GM03348 (cell line): ENCODE measurements around the gene PACS2.
"Not testable (repeated sequence)": the region's sequence is repeated elsewhere in the genome, so short reads cannot be mapped to it uniquely, and the experiment has no call there.

Experiments
- DNase-seq: peaks from one replicate; pipeline ENCODE4 v3.0.0; 2012; ENCODE audit warnings: low spot score

PACS2 gene

DNA sequence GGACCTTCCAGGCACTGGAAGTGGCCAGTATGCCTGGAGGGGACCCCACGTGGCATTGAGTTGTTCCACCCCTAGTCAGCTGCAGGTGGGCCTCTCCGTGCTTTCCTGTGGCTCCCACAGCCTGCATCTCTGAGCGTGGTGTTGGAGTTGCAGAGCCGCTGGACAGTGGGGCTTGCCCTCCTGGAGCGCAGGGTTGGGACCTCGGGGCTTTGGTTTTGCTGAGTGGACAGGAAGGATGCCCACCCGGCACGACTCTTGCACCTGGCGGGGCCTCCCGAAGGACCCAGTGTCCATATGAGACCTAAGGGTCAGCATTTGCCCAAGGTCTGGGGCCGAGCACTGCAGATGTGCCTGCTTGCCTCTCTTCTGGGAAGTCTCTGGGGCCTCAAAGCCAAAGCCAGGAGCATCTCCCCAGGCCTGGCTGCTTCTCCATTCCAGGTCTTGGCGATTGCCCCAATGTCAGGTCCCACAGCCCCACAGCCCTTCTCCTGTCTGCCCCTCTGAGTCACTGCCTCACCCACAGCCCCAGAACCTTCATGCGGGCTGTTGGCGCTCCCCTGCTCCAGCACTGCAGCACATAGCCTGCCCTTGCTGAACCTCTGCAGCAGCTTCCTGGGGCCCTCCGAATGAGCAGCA lies 1.5 kb downstream of the PACS2 start:
- DNase-seq, result no peak

DNA sequence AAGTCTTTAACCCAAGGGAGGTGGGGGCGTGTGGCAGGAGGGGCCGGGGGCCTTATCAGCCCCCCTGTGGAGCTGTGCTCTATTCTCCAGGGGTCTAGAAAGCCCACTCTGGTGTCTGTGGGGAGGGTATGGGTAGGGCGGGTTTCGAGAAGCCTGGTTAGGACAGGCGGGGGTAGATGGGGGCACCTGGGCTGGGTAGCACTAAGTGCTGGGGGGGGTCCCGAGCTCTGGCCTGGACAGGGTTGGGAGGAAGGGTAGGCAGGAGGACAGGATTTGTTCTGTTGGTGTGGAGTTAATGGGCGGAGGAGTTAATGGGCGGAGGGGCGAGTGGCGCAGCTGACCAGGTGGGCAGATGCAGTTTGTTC lies 2.0 kb downstream of the PACS2 start:
- no peak for DNase-seq

DNA sequence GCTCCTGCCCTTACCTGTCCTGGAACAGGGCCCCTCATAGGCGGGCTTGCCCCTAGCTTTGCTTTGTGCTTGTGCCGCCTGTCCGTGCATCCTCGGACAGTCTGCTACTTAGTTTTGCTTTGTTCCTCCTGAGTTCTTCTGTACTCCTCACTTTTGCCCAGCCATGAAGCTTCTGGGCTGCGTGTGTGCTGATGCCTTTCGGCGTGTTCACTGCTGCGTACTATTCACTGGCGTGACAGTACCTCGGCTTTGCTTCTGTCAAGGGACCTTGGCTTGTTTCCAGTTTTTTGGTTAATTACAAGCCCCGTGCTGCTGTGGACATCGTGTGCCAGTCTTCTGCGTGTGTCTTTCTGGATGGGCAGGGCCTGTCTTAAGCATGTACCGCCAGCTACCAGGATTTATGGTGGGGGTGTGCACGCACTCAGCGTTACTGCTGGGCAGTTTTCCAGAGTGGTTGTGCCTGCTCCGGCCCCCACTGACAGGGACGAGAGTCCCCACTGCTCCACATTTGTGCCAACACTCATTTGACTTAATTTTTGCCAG lies 2.5 kb downstream of the PACS2 start:
- peak; percentile 50 for DNase-seq

DNA sequence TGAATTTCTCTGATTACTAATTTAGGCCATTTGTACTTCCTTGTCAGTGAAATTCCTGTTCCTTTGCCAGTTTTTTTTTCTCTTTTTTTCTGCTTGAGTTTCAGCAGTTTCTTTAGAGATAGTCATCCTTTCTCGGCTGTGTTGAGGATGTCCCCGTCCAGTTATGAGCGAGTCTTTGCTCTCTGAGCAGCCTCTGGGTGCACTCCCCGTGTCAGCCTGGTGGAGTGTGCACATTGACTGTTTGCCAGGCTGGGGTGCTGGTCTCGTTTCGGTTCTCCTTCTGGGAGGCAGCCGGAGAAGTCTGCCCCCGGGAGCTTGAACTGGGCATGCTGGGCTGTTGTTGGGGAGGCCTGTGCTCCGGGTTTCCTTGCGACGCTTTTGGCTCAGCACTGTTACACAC lies 3.0 kb downstream of the PACS2 start:
- DNase-seq, result peak; percentile 85

DNA sequence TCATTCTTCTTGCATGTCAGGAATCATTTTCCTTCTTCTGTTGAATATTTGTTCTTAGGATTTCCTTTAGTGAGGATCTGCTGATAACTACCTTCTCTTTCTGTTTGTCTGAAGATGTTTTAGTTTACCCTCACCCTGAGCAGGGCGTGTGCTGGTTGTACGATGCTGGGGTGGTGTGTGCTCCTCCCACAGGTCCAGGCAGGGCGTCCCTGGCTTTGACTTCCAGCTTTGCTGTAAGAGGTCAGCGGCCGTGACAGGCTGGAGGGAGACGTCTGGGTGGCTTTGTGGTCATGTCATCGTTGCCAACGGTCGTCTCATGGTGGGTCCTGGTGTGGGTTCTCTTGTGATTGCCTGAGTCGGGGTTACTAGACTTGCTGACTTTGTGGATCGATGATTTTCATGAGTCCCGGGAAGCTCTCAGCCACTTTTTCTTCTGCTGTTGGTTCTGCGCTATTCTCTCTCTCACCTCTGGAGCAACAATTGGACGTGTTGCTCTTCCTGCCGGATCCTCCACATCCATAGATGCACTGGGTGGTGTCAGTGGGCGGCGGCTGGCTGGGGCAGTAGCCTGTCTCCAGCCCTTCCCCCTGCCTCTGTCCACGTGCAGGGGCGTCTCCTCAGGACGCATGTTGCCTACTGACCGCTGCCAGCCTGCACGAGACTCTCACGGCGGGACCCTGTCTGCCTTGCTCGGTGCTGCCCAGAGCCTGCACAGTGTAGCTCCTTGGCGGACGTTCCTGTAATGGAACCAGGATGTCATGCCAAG lies 8.4 kb downstream of the PACS2 start:
- DNase-seq, result no peak

DNA sequence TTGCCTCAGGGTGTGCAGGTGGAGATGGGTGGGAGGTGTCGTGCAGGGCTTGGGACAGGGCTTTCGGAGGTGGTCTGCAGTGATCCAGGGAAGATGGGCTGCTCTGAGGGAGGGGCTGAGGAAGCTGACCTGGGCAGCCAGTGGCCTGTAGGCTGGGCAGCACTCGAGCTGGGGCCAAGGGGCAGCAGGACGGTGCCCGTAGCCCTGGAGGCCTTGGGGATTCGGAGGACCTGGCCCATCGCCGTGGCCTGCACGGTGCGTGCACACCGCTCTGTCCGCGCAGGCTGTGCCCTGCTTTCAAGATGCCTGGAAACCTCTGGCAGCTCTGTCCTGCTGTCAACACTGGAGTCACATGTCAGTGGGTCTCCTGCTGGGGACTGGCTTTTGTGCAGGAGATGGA lies 9.1 kb downstream of the PACS2 start:
- no peak for DNase-seq

DNA sequence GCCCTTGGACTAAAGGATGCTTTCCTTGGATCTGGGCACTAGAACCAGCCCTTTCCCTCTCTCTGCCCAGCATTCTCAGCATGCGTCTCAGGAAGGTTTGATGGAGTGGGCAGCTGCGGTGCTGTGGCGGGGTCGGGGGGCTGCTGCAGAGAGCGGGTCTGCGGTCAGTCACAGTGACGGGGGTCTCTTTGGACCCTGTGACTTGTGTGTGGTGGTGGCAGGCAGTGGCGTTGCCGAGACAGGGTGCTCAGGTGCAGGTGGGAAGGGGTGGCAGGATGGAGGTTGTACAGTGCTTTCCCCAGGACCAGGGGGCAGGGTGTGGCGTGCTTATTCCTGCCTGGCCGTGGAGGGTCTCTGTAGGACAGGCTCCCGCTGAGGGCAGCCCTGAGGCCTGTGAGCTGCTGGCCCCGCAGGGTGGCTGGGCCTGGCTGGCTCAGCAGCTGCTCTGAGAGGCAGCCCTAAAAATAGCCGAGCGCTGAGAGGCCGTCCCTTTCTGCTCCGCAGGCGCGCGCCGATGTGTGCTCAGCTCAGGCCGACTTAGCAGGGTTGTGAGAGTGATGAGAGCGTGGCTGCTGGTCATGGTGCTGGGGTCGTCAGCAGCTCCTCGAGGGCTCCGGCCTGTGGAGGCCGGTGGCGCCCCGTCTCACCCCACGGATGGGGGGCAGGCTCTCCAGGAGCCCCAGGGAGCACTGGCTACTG lies 9.7 kb downstream of the PACS2 start:
- DNase-seq, result no peak

DNA sequence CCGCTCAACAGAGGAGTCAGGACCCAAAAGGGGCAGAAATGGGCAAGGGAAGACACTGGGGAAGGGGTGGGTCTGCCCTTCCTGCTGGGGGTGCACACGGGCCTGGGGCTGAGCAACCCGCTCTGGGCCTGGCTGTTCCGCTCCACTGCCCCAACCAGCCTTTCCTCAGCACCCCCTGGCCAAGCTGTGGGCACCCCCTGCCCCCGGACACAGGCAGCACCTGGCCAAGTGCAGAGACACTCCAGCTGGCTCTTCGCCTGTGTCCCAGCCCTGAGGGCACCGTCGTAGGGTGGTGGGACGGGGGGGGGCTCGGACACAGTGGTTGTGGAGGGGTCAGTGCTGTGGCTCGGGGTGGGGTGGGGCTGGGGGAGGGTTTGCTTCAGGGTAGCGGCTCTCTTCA lies 10.3 kb downstream of the PACS2 start:
- DNase-seq, result no peak

DNA sequence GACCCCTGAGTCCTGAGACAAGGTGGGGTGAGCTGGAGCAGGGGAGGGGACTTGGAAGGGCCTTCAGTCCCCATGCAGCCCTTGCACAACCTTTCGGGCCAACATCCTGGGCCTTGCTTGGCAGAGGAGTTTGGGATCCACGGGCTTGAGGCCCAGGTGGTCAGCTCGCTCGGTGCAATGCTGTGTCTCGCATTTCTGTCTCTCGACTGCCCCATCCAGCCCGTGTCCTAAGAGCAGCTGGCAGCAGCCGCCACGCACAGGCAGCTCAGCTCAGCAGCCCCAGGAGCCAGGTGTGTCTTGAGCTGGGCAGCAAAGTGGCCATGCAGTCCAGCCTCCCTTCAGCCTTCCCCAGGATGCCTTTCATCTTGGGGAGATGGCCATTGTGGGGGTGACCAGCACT lies 10.8 kb downstream of the PACS2 start:
- no peak for DNase-seq

DNA sequence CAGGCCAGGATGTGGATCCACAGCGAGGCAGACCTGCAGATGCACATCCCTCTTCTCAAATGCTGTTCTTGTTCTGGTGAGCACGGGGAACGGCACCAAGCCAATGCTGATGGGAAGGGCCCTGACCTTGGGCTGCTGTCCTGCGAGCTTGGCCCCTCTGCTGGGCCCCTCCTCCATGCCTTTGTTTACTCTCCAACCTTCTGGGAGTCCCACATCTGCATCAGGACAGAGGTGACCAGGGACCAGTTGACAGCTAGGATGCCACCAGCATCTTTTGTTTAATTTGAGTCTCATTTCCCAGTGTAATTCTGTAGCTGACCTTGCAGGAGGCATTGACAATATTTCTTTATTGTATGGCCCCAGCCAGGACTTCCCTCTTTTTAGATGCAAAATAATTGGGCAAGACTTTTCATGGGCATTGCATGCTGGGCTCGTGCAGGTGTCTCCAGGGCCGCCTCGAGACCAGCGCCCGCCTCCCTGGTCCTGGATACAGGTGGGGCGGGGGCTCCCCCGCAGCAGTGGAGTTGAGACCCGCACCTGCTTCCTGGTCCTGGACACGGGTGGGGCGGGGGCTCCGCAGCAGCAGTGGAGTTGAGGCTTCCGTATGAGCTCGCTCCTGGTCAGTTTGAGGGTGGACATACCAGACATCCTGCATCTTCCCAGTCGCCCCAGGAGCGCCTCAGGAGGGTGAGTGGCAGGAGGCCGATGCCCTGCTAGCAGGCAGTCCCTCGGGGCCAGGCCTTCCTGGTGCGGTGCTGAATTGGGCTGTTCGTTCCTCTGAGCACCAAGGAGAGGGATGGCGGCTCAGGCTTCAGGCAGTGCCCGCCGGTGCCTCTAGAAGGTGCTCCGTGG lies 11.4 kb downstream of the PACS2 start:
- no peak for DNase-seq

DNA sequence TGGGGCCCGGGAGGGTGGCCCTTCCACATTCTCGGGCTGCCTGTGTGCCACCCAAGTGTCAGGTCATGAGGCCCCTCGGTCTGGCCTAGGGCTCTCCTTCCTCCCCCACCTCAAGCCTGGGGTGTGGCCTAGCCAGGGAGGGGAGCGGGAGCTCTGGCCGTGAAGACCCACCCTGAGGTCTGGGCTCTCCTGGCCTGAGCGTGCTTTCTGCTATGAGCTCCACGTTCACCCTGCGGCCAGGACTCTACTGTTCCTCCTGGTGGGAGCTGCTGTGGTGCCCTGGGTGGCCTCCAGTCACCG lies 12.0 kb downstream of the PACS2 start:
- no peak for DNase-seq

DNA sequence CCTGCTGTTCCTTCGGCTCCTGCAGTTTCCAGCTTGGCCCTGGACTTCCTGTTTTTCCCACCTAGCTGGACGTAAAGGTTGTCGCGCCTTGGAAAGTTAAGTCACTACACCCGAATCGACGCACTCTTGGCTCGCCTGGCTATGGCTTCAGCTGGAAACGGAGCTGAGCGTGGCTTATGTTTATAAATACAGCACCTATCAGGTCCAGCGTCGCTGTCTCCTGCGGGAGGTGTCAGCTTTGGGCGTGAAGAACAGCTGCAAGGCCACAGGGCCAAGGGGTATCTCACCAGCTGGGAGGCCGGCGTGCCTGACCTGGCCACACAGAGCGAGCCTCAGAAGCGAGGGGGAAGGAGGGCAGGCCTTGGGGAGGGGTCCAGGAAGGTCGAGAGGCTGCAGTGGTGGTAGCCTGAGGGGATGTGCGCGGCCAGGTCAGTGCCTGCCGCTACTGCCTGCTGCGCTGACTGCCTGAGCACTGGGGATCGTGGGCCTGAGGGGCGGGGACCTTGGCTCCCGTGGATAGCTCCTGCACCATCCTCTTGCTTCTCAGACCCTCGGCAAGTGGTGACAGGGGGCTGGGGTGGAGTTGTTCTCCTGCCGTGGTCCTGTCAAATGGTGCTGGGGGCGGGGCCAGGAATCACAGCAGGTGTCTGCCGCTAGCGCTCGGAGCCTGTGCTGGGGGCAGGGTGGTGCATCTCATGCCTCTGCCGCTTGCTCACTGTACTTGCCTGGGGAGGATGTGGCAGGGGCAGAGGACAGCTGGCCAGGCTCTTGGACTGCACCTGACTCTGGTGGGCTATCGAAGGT lies 12.5 kb downstream of the PACS2 start:
- DNase-seq, result no peak

DNA sequence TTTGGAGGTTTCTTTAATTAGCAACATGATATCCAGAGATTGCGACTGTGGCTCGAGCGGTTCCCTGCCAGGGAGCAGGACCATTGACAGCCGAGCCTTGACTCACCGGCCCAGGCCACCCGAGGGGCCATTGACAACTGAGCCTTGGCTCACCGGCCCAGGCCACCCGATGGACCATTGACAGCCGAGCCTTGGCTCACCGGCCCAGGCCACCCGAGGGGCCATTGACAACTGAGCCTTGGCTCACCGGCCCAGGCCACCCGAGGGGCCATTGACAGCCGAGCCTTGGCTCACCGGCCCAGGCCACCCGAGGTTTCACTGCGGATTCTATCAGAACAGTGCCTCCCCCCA lies 13.1 kb downstream of the PACS2 start:
- not testable (repeated sequence) for DNase-seq

DNA sequence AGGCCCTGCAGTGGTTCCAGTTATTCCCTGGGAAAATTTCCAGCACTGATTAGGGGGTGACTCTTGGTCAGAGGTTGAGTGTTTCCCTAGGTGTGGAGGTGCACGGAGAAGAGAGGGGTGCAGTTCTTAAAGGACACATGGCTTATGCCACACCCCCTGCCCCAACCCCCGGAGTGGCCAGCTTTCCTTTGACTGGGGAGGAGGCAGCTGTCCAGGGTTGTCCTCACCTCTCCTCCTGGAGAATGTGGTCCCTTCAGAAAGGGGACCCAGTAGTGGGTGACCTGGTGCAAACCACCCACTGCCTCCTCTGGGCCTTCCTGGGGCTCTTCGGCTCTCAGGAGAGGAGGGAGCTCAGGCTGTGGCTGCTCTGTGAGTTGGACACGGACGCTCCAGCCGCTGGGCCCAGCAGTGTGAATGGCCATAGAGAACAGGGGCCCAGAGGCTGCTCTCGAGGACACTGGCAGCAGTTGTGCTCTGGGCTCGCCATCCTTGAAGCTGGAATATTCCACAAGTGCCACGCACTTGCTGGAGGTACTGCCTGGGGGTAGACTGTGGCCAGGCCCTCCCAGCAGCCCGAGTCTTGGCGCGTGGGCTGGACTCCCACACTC lies 13.6 kb downstream of the PACS2 start:
- no peak for DNase-seq

DNA sequence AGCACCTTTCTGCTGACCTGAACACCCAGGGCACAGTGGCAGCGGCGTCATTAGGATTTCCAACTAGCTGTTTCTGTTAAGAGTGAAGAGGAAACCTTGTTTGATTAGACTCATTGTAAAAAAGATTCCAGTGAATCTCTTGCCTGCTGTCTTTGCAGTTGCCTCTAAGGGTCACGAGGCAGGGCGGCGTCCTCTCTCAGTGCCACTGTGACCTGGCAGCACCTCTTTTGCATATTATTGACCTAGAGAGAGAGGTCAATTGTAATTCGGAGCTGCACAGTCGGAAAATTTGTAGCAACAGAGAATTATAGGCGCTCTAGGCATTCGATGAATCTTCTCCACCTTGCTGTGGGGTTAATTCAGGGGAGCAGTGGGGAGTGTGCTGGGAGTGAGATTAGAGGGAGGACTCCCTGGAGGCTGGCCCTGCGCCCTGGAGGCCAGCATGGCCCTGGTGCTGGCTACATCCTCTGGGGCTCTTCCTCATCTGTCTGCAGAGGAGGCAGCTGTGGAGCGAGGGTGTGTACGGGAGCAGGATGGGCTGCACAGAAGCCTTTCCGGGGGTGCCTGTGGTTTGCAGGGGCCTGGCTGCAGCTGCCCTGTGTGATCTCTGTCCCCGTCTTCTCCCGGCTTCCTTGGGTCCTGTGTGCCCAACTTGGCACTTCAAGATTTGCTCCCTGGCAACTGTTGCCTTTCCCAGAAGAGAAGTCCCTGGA lies 14.3 kb downstream of the PACS2 start:
- no peak for DNase-seq

DNA sequence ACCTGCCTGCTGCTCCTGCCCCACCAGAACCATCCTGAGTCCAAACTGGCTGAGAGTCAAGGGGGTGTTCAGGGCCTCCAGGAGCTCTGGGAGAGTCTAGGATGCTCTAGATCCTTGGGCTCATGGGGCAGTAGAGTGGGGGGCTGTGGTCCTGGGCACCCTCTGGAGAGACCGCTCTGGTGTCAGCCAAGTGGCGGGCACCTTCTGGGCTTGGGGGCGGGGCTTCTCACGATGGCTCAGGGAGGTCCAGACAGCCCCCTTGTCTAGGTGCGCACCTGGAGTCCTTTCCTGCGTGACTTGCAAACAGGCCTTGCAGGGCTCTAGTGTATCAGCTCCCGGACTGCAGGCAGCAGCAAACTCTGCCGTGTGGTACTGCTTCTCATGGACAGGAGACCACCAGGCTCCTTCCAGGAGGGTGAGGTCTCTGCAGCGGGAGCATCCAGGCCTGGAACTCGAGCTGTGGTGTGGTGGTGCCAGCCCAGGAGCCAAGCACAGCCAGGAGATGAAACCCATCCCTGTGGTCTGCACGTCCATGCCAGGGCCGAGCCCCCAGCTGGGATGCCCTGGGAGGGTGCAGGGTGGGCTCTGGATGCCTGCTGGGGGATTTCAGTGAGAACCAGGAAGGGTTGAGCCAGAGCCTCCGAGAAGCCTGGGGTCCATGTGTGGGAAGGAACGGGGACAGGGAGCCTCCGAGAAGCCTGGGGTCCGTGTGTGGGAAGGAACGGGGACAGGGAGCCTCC lies 15.0 kb downstream of the PACS2 start:
- DNase-seq, result no peak

DNA sequence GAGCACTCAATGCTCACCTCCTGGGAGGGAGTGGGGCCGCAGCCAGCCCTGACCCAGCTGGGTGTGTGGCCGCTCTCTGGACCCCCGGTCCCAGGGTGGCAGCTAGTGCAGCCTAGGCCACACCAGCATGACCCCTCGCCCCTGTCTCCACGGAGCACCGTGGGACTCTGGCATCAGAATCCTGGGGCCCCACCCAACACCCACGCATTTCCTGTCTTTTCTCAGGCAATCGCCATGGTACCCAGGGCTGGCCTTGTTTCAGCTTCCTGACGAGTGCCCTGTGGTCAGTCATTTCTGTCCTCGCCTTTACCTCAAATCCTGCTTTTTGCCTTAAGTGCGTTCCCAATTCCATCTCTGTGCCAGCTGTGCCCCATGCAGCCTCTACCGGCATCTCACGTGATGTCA lies 15.9 kb downstream of the PACS2 start:
- peak; percentile 79 for DNase-seq

DNA sequence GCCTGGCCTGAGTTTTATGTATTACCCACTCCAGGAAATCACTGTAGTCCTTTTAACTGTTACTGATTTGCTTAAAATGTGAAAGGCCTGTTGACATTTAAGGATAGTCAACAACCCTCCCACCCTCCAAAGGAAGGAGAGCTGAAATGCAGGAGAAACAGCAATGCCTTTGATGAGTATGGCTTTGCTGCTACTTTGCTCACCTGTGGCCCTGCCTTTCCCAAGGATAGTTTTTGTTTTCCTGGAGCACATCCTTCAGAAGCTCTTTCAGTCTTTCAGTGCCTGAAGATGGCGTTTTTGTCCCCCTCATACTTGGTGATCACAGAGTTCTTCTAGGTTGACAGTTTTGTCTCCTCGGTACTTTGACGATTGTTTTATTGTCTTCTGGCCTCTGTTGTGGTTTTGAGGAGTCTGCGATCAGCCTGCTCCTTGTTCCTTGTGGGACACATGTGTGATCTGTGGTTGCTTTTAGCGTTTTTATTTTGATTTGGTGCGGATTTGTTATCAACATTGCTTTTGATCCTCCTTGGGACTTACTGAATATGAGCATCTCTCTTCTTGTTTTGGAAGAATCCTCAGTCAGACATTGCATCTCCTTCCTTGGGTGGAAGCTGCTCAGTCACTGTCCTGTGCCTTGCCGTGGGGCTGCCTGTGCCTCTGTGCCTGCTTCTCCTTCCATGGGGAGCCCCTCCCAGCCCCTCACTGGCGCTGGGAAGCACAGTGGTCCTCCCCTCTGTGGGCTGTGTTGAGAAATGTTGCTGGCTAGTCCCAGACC lies 17.2 kb downstream of the PACS2 start:
- DNase-seq, result no peak

DNA sequence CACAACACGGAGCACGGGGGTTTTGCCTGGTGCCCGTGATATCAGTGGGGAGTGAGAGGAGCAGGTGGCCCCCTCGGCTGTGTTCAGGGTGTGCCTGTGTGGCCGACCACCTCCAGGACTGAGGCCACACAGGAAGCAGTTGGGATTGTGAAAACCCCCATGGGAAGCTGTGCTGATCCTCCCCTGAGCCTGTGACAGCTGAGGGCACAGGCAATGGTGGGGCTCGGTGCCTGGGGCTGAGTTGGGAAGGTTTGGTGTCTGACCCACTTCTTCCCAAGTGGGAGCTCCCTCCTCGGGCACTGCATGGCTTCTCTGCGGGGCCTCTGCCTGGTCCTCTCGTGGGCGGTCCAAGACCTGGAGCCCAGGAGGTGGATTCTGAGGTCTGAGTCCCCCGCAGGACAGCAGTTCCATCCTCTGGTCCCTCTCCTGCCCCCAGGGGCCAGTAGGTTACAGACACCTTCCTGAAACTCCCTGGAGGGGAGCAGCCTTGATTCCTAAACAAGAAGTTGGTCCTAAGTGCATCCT lies 17.9 kb downstream of the PACS2 start:
- no peak for DNase-seq
